NT2/D1 (cell line): ENCODE measurements around the gene STAU1.
"Not testable (repeated sequence)": the region's sequence is repeated elsewhere in the genome, so short reads cannot be mapped to it uniquely, and the experiment has no call there.

Source experiments
- YY1 ChIP-seq: IDR thresholded peaks from 2 replicates; pipeline ENCODE4 v1.6.1; 2011; ENCODE audit not compliant: insufficient read length, insufficient read depth
- ZNF274 ChIP-seq: IDR thresholded peaks from 2 replicates; pipeline ENCODE4 v1.6.1; 2011; ENCODE audit warnings: mild to moderate bottlenecking, low read depth, low read length

GRCh38 chr20:49104979-49105547 lies 83.1 kb downstream of the STAU1 start:
- not testable (repeated sequence) for TF ChIP-seq ZNF274, YY1
